Stomach smooth muscle (tissue), 2 donors: Measurements from ENCODE around the gene CDHR1.

Experiments
- H3K27ac ChIP-seq: one replicate; pipeline ENCODE4 v1.7.0; 2013; ENCODE audit warnings: mild to moderate bottlenecking, low read length, inconsistent platforms
- H3K27me3 ChIP-seq, 2 donors: one replicate each; pipeline ENCODE4 v1.7.0; 2013; ENCODE audit warnings: low read length in 2 of 2; ENCODE audit not compliant: insufficient read depth in 2 of 2, control insufficient read depth in 1 of 2
- H3K36me3 ChIP-seq, 2 donors: one replicate each; pipeline ENCODE4 v1.7.0; 2013; ENCODE audit warnings: low read length in 2 of 2; ENCODE audit not compliant: control insufficient read depth in 2 of 2, insufficient read depth in 2 of 2
- H3K4me1 ChIP-seq: one replicate; pipeline ENCODE4 v1.7.0; 2013; ENCODE audit warnings: low read length; ENCODE audit not compliant: control insufficient read depth, insufficient read depth
- H3K4me3 ChIP-seq, 2 donors: one replicate each; pipeline ENCODE4 v1.7.0; 2013; ENCODE audit warnings: low read length in 2 of 2
- H3K9ac ChIP-seq, 2 donors: one replicate each; pipeline ENCODE4 v1.7.0; 2013; ENCODE audit warnings: low read length in 2 of 2, mild to moderate bottlenecking in 1 of 2
- H3K9me3 ChIP-seq, 2 donors: one replicate each; pipeline ENCODE4 v1.7.0; 2013; ENCODE audit warnings: low read length in 2 of 2; ENCODE audit not compliant: control insufficient read depth in 2 of 2
- donor health status: healthy.
- donor health status: Pancreatic carcinoma.

CDHR1 gene

GRCh38 chr10:84188815-84189214 is 5.5 kb upstream of the CDHR1 start:
- H3K4me3 ChIP-seq = no peak overlapping the region
- H3K4me1 ChIP-seq = no peaks in the 10 kb centered on the region
- peaks cover 9 to 26% of the 10 kb centered on the region in 2 donors for H3K27me3 ChIP-seq
- no peaks in the 10 kb centered on the region for H3K9me3 ChIP-seq
- H3K27ac ChIP-seq = no peak overlapping the region
- no peak overlapping the region for H3K9ac ChIP-seq
- H3K36me3 ChIP-seq = no peaks in the 10 kb centered on the region

DNA sequence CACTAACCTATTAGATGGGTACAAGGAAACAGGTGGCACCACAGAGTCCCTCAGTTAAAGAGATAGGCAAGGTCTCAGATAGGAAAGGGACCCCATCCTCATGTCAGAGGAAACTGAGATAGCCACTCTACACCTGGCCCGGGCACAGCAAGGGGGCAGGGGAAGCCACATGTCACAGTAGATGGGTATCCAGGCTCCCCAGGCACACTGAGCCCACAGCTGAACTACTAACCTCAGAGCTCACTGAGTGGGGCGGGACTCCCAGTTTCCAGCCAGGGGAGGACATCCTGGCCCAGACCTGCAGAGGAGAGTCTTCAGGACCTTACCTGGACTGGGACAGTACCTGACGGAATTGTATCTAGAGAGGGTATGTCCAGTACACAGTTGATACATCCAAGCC is 3.7 kb upstream of the CDHR1 start:
- no peak overlapping the region for H3K9ac ChIP-seq
- peaks cover 26 to 36% of the 10 kb centered on the region in 2 donors for H3K27me3 ChIP-seq
- H3K4me3 ChIP-seq = no peak overlapping the region
- H3K9me3 ChIP-seq = no peaks in the 10 kb centered on the region
- H3K4me1 ChIP-seq = peaks cover 12% of the 10 kb centered on the region
- no peak overlapping the region for H3K27ac ChIP-seq
- H3K36me3 ChIP-seq = no peaks in the 10 kb centered on the region

GRCh38 chr10:84191106-84191505 is 3.2 kb upstream of the CDHR1 start:
- Histone ChIP-seq H3K36me3 (no peaks in the 10 kb centered on the region), H3K9me3 (no peaks in the 10 kb centered on the region), H3K27me3 (peaks cover 28 to 40% of the 10 kb centered on the region in 2 donors), H3K4me3 (no peak overlapping the region), H3K9ac (no peak overlapping the region), H3K4me1 (peaks cover 17% of the 10 kb centered on the region), H3K27ac (no peak overlapping the region)

- no peak overlapping the region for H3K9ac ChIP-seq
- H3K4me3 ChIP-seq = no peak overlapping the region
- no peaks in the 10 kb centered on the region for H3K9me3 ChIP-seq
- H3K27me3 ChIP-seq = peaks cover 28 to 36% of the 10 kb centered on the region in 2 donors
- no peak overlapping the region for H3K27ac ChIP-seq
- no peaks in the 10 kb centered on the region for H3K36me3 ChIP-seq
- H3K4me1 ChIP-seq = peaks cover 32% of the 10 kb centered on the region
Observed at GRCh38 chr10:84193327-84193726, 1.0 kb upstream of the CDHR1 start.

GRCh38 chr10:84193846-84194423 is 402 bp upstream of the CDHR1 start:
- no peaks in the 10 kb centered on the region for H3K9me3 ChIP-seq
- no peak overlapping the region for H3K9ac ChIP-seq
- peaks cover 32% of the 10 kb centered on the region for H3K4me1 ChIP-seq
- peaks cover 28 to 34% of the 10 kb centered on the region in 2 donors for H3K27me3 ChIP-seq
- peak overlapping the region; percentile 65 to 67 for H3K4me3 ChIP-seq
- no peak overlapping the region for H3K27ac ChIP-seq
- H3K36me3 ChIP-seq = no peaks in the 10 kb centered on the region

DNA sequence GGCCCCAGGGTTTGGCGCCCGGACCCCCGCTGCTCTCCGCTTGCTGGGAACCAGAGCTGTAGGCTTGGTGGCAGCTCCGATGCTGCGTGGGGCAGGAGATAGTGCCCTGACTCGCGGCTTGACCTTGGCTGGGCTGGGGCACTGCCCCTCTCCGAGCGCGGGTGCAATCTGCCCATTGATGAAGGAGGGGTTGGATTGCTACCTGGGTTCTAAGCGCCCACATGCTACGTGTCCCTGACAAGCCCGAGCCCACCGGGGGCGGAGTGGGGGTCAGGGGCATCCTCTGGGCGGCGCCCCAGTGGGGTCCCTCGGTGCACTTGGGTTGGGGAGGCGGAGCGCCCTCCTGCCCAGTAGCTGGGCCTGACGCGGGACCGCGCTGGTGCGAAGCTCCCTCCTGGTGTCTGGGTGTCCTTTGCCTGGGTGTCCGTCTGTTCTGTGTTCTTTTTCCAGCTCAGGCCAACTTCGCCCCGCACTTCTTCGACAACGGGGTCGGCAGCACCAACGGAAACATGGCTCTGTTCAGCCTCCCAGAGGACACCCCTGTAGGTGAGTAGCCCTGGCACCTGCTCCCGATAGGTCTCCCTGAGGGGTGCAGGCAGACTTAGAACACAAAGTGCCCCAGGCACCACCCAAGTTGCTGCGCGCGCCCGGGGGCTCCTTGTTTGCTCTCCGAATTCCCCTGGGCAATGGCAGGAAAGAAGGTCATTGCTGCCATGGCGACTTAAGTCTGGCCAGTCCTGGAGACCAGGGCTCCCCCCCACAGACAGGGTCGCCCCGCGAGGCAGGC is 900 bp downstream of the CDHR1 start:
- Histone ChIP-seq H3K27me3 (peaks cover 28 to 34% of the 10 kb centered on the region in 2 donors), H3K27ac (no peak overlapping the region), H3K9ac (no peak overlapping the region), H3K4me3 (peak overlapping the region; percentile 43 to 67), H3K9me3 (no peaks in the 10 kb centered on the region), H3K36me3 (no peaks in the 10 kb centered on the region), H3K4me1 (peaks cover 32% of the 10 kb centered on the region)

GRCh38 chr10:84196083-84196482 is 1.7 kb downstream of the CDHR1 start:
- Histone ChIP-seq H3K9me3 (no peaks in the 10 kb centered on the region), H3K27me3 (peaks cover 25 to 32% of the 10 kb centered on the region in 2 donors), H3K4me1 (peaks cover 32% of the 10 kb centered on the region), H3K4me3 (no peak overlapping the region), H3K27ac (no peak overlapping the region), H3K9ac (no peak overlapping the region), H3K36me3 (no peaks in the 10 kb centered on the region)

- no peaks in the 10 kb centered on the region for H3K36me3 ChIP-seq
- no peaks in the 10 kb centered on the region for H3K9me3 ChIP-seq
- H3K4me3 ChIP-seq = no peak overlapping the region
- no peak overlapping the region for H3K9ac ChIP-seq
- peaks cover 24 to 25% of the 10 kb centered on the region in 2 donors for H3K27me3 ChIP-seq
- H3K27ac ChIP-seq = no peak overlapping the region
- peaks cover 32% of the 10 kb centered on the region for H3K4me1 ChIP-seq
Observed at GRCh38 chr10:84196941-84197340, 2.6 kb downstream of the CDHR1 start.

- H3K27ac ChIP-seq = no peak overlapping the region
- H3K9me3 ChIP-seq = no peaks in the 10 kb centered on the region
- H3K4me3 ChIP-seq = no peak overlapping the region
- H3K27me3 ChIP-seq = peaks cover 24 to 25% of the 10 kb centered on the region in 2 donors
- peaks cover 32% of the 10 kb centered on the region for H3K4me1 ChIP-seq
- no peaks in the 10 kb centered on the region for H3K36me3 ChIP-seq
- no peak overlapping the region for H3K9ac ChIP-seq
Observed at GRCh38 chr10:84197643-84198042, 3.3 kb downstream of the CDHR1 start.

DNA sequence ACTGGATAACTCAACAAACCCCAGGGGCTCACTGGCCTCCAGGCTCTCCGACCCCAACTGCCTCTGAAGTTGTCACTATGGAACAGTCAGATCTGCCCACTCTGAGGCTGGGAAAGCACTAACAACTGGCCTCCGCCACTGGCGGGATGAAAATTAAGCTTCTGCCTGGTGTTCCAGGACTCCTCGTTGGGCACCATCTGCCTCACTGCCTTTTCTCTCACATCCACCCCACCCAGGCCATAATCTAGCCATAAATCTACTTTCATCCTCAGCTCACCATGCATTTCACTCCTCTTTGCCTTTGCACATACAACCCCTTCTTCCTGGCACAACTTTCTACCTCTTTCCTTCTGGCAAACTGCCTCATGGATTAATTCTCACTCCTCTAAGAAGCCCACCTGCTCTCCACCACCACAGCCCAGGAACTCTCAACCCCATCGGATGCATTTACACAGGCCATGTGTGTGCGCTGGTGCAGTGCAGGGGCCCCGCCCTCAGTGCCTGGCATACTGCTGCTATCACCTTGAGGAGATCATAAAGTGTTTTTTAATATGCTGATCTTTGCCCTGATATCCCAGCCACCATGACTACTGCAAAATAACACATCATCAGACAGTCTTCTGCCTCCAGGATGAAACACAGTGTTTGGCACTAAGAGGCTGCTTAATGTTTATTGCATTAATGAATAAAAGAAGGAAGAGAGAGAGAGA is 4.0 kb downstream of the CDHR1 start:
- Histone ChIP-seq H3K4me3 (no peak overlapping the region), H3K36me3 (no peaks in the 10 kb centered on the region)

More for the DNA sequence above, 4.0 kb downstream of the CDHR1 start:
- H3K27me3 ChIP-seq = peaks cover 21 to 23% of the 10 kb centered on the region in 2 donors
- H3K9me3 ChIP-seq = no peaks in the 10 kb centered on the region
- H3K27ac ChIP-seq = no peak overlapping the region
- H3K9ac ChIP-seq = no peak overlapping the region
- peaks cover 32% of the 10 kb centered on the region for H3K4me1 ChIP-seq
